HG02943 (cell line): ENCODE measurements around the gene WDR83.
"Not testable (repeated sequence)": the region's sequence is repeated elsewhere in the genome, so short reads cannot be mapped to it uniquely, and the experiment has no call there.

ENCODE experiments used
- ATAC-seq: cut with Tn5 transposase; IDR thresholded peaks from one replicate; pipeline ENCODE4 v1.9.1; 2021; ENCODE audit warnings: mild to moderate bottlenecking, low read depth, moderate library complexity; ENCODE audit not compliant: unreplicated experiment

Gene WDR83

GRCh38 chr19:12655546-12655945 is 11.1 kb upstream of the WDR83 start:
- ATAC-seq: no peak

GRCh38 chr19:12656899-12657571 is 9.6 kb upstream of the WDR83 start:
- no peak for ATAC-seq

GRCh38 chr19:12657966-12658365 is 8.6 kb upstream of the WDR83 start:
- no peak for ATAC-seq

- ATAC-seq: no peak
Measured at GRCh38 chr19:12660980-12661379, 5.6 kb upstream of the WDR83 start.

GRCh38 chr19:12664406-12665280 is 2.0 kb upstream of the WDR83 start:
- ATAC-seq: no peak

- ATAC-seq: no peak
Measured at GRCh38 chr19:12665281-12665573, 1.4 kb upstream of the WDR83 start.

- ATAC-seq: no peak
Measured at GRCh38 chr19:12665671-12666264, 839 bp upstream of the WDR83 start.

GRCh38 chr19:12667731-12668302 is 1.2 kb downstream of the WDR83 start:
- no peak for ATAC-seq

- no peak for ATAC-seq
Measured at GRCh38 chr19:12668346-12668745, 1.7 kb downstream of the WDR83 start.

GRCh38 chr19:12668932-12669269 is 2.3 kb downstream of the WDR83 start:
- peak; percentile 11 for ATAC-seq

- ATAC-seq: peak; percentile 41
Measured at GRCh38 chr19:12669270-12670158, 2.9 kb downstream of the WDR83 start.

- no peak for ATAC-seq
Measured at GRCh38 chr19:12670159-12670928, 3.7 kb downstream of the WDR83 start.

GRCh38 chr19:12672744-12673143 is 6.1 kb downstream of the WDR83 start:
- ATAC-seq: no peak

GRCh38 chr19:12675399-12675798 is 8.8 kb downstream of the WDR83 start:
- ATAC-seq: no peak

- no peak for ATAC-seq
Measured at GRCh38 chr19:12675940-12676339, 9.3 kb downstream of the WDR83 start.

- ATAC-seq: no peak
Measured at GRCh38 chr19:12676384-12676792, 9.8 kb downstream of the WDR83 start.

GRCh38 chr19:12676928-12677327 is 10.3 kb downstream of the WDR83 start:
- no peak for ATAC-seq

- ATAC-seq: not testable (repeated sequence)
Measured at GRCh38 chr19:12678039-12678438, 11.4 kb downstream of the WDR83 start.

- no peak for ATAC-seq
Measured at GRCh38 chr19:12680034-12680433, 13.4 kb downstream of the WDR83 start.
